ENCODE results near the gene GRN.
A peak's percentile ranks its signal among the peaks of the same experiment; 100 is the strongest.

The GRN gene

DNA sequence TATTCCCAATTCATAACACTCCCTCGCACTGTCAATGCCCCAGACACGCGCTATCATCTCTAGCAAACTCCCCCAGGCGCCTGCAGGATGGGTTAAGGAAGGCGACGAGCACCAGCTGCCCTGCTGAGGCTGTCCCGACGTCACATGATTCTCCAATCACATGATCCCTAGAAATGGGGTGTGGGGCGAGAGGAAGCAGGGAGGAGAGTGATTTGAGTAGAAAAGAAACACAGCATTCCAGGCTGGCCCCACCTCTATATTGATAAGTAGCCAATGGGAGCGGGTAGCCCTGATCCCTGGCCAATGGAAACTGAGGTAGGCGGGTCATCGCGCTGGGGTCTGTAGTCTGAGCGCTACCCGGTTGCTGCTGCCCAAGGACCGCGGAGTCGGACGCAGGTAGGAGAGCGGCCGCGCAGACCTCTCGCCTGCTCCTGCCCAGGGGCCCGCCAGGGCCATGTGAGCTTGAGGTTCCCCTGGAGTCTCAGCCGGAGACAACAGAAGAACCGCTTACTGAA lies at the start of gene GRN:
TSS of gene GRN (plus strand) at position 364 of the 515 bp plus-strand sequence. CDS start 3,863 bp downstream, outside the sequence.
- peak; percentile 99 for DNase-seq

DNA sequence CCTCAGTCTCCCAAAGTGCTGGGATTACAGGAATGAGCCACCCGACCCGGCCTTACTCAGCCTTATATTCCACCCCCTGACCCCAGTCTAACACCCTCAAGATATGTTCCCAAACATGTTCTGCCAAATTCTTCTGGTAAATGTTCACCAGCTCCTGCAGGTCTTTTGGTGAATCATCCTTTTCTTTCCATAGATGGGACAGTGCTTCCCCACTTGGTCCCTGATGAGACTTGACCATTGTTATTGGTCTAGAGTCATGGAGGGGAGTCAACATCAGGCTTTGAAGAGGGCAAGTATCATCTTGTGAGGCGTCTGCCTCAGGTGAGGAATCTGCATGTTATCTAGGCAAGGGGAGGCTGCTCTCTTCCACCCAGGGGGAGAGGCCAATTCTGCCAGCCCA lies 47.1 kb upstream of the GRN start:
- no peak for DNase-seq

DNA sequence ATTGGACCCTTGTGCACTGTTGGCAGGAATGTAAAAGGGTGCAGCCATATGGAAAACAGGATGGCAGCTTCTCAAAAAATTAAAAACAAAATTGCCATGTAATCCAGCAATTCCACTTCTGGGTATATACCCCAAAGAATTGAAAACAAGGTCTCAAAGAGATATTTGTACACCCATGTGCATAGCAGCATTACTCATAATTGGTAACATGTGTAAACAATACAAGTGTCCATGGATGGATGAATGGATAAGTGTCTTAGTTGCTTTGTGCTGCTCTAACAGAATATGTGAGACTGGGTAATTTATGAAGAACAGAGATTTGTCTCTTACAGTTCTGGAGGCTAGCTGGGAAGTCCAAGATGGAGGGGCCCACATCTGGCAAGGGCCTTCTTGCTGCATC lies 40.5 kb upstream of the GRN start:
- no peak for DNase-seq

DNA sequence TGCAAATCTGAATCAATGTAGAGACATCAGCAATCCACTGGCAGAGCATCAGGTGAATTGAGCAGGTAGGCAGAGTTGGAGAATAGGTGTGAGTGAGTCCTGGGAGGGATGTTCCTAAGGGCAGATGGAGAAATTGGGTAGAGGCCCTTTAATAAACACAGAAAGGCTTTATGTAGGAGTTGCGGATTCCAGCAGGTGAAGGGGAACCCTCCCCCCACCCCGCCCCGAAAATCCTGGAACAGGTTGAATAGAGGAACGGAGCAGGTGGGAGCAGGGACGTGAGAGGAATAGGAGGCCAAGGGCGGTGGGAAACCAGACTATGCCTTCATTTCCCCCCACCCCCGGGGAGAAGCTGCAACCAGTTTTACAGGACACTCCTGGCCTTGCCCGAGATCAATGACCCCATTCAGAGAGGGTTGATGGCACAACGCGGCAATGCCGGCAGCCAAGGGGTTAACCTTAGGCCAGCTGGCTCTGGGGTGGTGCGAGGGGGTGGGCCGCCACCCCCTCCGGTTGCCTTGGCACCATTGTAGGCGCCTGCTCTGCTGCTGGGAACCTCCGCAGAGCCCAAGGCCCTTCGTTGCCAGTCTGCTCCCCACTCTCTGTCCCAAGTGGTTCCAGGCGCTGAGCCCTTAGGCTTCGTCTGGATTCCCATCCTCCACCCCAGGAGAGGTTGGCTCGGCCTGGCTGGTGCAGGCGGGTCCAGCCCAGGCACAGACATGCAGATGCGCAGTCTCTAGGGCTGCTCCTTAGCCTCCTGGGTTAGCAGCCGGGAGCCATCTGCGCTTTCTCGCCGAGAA lies 37.5 kb upstream of the GRN start:
- peak; percentile 23 for DNase-seq

DNA sequence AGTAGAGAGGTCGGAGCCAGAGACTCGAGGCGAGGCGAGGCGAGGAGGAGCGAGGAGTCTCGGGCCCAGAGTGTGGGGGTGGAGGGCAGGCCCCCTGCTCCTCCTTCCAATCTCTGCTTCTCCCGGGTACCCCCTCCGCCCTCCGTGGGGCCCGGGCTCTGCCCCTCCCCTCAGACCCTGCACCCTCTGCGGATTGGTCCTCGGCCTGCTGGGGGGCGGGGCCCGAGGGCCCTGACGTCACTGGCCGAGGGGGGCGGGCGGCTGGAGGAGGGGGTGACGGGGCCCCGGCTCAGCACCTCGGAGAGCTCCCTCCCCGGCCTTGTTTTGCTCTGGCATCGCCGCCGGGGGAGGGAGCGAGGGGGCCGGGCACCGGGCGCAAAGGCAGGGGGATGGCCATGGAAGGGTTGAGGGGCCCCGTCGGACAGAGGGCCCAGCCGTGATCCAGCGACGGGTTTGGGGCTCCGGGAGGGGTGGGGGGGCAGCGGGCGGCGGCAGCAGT lies 36.7 kb upstream of the GRN start, which contains the start of gene RUNDC3A:
TSS of gene RUNDC3A (plus strand) at position 282 of the 499 bp plus-strand sequence. CDS start 232 bp downstream, outside the sequence.
- DNase-seq: peak; percentile 39

DNA sequence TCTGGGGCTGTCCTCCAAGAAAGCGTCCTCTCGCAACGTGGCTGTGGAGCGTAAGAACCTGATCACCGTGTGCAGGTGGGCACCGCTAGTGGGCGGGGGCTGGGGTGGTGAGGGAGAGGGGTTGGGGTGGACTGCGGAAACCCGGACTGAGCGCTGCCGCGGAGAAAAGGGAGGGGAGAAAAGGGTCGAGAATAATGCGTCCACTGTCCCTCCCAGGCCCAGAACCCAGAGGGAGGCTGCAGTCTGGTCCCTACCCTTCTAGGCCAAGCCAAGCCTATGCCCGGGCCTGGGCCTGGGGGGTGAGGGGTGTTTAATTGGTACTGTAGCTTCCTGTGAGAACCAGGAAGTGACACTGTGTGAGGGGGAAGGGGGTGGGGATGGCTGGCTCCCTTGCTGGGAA lies 36.2 kb upstream of the GRN start:
- peak; percentile 13 for DNase-seq

DNA sequence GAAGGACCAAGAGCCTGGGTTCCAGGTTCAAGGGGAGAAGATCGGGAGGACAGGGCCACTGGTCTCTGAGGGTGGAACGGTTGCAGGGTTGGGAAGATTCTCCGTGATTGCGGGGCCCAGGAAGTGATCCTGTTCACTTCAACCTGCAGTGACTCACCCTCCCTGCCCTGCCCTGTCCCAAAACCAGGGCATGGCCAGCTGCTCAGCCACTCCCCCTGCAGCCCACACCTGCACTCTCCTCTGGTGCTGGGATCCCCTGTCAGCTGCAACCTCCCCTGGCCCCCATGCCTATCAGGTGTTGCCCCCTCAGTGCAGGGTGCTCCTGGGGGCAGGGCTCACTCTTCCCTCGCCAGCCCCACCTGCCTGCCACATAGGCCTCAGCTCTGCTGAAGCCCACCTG lies 35.6 kb upstream of the GRN start:
- DNase-seq: peak; percentile 12

DNA sequence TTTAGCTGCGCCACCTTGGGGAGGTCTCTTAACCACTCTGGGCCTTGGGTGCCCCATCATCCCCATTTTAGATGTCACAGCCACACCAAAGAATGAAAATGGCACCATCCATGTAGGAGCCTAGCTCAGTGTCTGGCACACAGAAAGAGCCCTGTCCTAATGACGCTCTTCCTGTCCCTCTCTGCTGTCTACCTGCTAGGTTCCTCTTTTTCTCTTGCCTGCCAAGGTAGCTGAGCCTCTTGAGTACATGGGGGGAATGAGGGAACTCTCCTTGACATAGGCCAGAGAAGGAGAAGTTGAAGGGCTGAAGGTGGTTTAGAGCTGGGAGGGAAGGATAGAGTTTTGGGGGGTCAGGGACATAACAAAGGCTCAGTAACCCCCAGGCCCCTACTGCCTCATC lies 34.9 kb upstream of the GRN start:
- DNase-seq: no peak

DNA sequence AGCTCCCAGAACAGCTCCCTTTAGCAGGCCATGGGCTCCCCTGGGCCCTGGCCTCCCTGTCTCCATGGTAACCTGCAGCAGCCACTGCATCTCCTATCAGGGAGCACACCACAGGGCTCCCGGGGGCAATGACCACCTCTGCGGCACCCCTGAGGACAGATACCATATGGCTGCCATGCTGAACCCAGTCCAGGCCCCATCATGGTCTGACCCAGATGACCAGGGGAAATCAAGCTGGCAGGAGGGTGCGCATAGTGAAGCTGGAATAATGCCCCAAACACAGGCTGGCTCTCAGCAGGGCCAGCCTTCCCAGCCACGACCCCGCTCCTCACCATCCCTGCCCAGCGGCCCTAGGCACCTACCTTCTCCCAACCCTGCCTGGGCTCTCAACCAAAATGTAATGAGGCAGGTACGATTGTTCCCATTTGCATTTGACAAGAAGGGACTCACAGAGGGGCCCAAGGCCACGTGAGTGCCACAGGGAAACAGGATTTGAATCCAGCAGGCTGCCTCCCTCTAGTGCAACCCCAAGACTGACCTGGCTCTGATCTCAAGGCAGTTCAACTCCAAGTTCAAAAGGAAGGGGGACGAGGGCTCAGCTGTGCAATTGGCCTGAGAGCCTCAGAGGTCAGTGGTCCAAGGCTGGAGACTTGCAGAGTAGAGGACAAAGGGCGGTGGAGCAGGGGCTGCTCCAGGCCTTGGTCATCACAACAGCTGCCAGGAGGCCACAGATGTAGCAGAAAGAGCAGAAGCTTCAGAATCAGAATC lies 34.3 kb upstream of the GRN start:
- DNase-seq: no peak

DNA sequence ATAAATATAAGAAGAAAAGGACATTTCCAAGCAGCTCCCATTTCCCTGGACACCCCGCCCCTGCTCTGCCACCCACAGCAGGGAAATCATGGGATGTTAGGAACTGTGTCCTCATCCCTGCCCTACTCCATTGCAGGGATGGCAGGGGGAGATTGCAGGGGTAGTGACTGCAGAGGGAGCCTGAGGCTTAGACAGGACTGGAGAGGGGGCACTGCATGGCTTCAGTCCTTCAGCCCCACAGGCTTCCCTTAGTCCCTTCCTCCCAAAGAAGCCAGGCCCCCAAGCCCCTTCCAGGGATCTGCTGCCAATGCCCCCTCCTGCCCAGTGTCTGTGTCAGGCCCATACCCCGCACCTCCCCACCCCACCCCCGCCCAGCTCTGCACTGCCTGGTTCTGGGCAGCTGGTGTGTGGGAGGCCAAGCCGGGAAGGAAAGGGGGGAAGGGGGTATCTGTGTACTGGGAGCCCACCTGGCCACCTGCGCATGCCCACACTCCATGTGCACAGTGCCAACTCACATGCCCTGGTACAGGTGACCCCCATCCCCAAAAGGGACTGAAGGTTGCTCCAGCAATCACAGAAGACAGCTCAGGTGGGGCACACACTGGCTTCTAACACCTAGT lies 33.4 kb upstream of the GRN start:
- no peak for DNase-seq

DNA sequence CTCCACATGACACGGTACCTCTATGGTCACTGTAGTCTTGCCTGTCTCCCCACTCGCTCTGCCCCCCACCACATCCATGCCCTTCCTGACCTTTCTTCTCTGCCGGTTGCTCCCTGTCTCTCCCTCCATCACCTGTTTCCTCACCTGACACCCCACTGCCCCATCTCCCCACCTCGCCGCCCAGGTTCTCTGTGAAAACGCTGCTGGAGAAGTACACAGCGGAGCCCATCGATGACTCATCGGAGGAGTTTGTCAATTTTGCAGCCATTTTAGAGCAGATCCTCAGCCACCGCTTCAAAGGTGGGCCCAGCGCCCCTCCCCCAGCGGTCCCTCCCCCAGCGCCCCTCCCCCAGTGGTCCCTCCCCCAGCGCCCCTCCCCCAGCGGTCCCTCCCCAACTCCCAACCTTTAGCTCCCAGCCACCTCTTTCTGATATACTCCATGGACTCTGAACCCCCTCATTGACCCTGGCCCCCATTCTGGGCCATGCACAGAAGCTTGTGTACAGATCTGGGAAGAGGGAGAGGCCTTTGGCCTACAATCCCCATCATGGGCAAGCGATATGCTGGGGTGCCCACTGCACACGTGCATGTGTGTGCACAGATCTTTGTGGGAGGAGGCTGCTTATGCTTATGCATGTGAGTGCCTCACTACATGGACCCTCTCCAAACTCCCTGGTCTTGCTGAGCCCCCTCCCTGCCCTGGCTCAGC lies 32.6 kb upstream of the GRN start:
- DNase-seq: no peak

DNA sequence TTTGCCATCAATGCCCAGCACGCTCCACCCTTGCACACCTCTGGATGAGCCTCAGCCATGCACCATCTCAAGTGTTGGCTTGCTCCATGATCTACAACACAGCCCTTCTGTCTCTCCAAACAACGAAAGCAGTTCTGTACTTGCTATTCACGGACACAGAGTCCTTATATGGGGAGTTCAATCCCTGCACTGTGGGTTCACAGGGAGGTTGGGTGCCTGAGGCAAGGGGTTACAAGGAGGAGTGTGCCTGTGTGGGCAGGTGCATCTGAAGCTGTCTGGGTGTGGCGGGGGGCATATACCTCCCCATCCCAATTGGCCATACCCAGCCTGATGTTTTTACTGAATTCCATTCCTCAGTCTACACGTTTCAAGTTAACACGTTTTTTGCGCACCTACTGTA lies 31.1 kb upstream of the GRN start:
- no peak for DNase-seq

DNA sequence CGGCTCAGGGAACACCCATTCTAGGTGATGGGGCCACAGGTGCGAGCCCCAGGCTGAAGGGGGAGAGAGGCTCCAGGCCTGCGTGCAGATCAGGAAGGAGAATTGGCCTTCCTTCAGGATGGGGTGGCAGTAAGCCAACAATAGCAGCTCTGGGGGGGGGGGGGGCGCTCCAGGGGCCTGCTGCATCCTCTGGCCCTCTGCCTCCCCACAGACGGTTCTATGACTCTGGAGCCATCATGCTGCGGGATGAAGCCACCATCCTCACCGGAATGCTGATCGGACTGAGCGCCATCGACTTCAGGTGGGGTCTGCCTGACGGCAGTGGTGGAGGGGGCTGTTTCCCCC lies 30.6 kb upstream of the GRN start:
- DNase-seq: no peak

DNA sequence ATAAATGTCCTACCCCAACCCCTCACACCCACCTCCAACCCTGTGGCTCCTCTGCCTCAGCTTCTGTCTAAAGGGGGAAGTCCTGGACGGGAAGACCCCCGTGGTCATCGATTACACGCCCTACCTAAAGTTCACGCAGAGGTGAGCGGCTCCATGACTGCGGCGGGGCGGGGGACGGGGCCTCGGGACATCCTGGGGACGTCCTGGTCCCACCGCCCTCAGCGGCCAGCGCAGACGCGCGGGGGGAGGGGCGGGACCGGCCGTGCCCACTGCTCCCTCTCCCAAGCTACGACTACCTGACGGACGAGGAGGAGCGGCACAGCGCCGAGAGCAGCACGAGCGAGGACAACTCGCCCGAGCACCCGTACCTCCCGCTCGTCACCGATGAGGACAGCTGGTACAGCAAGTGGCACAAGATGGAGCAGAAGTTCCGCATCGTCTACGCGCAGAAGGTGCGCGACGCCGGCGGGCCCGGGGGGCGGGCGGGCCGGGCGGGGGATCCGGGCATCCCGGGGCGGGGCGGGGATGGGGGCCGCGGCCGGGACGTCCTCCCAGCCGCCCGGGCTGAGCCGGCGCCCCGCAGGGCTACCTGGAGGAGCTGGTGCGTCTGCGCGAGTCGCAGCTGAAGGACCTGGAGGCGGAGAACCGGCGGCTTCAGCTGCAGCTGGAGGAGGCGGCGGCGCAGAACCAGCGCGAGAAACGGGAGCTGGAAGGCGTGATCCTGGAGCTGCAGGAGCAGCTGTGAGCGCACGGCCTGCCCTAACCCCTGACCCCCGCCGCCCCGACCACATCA lies 30.0 kb upstream of the GRN start:
- no peak for DNase-seq

DNA sequence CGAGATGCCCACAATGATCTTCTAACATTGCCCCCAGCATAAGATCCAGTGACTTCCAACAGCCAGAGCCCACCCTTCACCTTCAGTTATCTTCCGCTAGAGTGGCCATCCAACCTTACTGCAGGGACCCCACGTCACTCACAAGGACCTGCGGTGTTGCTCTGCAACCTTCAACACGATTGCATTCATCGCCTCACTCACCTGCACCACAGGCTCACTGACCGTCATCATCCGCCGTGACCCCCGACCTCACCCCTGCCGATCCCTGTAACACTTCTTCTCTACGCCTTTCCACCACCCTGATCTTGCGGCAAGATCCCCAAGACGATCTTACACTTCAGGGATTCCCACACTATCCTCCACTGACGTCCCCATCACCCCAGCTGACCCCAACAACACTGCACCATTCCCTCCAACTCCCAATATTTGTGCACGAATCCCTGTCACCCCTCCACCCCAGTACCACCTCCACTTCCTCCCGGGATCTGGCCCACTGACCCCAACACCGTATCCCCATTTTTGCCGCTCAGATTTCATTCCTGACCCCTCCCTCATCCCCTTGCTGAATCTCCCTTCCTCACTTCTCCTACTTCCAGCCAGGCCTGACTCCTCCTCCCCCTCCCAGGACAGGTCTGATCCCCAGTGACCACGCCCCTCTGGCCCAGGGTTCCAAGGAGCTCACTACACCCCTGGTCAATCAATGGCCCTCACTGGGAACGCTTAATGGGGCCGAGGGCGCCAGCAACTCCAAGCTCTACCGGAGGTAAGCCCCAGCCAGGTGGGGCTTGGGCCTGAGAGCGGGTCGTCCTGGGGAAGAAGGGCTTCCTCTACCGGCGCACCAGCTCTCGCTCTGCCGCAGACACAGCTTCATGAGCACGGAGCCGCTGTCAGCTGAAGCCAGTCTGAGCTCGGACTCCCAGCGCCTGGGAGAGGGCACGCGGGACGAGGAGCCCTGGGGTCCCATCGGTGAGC lies 29.1 kb upstream of the GRN start:
- DNase-seq: no peak

DNA sequence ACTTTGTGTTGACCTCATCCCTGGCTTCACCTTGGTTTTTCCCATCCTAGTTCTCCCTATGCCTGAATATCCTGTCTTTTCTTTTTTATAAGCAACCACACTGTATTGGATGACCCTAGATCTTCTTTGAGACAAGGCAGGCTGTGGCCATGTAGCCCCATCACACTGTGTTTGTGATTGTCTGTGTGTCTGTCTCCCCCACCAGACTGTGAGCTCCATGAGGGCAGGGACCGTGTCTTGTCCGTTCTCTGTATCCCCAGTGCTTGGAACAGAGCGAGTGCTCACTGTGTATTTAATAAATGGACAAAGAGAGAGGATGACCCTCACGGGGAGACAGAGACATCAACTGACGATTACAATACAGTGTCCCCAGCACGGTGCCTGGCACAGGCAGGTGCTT lies 27.6 kb upstream of the GRN start:
- no peak for DNase-seq

DNA sequence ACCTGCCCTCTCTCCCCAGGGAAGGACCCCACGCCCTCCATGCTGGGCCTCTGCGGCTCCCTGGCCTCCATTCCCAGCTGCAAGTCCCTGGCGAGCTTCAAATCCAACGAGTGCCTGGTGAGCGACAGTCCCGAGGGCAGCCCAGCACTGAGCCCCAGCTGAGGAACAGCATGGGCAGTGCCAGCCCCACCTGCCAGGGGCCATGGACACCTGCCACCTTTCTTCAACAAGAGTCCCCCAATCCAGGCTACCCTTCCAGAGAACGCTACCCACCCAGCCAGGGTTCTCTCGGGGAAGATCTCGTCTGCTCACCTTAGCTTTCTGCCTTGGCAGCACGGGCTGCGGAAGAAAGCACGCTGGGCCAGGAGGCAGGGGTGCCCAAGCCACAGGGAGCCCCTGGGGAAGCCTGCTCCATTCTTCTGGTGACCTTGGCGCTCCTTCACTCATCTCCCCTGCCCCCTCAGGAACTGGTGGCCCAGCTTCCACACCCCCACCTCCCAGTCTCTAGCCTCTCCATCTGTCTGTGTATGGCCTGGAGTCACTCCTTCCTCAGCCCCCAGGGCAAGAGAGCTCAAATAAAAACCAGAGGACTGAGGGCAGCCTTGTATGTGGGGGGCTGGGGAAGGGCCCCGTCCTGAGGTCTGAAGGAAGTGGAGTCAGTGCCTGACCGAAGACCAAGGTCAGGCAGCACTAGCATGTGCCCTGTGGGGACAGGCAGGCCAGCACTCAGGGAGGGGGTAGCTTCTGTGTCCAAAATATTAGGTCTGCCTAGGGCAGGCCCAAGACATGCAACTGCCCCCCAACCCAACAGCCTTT lies 26.8 kb upstream of the GRN start:
- DNase-seq: no peak

DNA sequence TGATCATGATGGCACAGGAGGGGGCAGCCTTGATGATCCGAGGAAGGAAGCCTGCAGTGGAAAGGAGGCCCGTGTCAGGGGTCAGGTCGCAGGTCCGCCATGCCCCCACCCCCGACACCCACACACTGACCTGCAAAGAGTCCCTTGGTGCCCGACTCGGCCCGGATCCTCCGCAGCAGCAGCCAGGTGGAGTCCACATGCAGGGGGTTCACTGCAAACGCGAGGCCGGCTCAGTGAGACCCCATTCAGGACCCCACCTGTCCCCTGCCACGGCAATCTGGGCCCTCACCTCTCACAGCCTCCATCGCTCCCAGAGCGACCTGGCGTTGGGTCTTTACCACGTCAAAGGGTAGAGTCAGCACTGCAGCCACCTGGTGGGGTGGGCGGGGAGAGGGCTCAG lies 25.0 kb upstream of the GRN start:
- no peak for DNase-seq

DNA sequence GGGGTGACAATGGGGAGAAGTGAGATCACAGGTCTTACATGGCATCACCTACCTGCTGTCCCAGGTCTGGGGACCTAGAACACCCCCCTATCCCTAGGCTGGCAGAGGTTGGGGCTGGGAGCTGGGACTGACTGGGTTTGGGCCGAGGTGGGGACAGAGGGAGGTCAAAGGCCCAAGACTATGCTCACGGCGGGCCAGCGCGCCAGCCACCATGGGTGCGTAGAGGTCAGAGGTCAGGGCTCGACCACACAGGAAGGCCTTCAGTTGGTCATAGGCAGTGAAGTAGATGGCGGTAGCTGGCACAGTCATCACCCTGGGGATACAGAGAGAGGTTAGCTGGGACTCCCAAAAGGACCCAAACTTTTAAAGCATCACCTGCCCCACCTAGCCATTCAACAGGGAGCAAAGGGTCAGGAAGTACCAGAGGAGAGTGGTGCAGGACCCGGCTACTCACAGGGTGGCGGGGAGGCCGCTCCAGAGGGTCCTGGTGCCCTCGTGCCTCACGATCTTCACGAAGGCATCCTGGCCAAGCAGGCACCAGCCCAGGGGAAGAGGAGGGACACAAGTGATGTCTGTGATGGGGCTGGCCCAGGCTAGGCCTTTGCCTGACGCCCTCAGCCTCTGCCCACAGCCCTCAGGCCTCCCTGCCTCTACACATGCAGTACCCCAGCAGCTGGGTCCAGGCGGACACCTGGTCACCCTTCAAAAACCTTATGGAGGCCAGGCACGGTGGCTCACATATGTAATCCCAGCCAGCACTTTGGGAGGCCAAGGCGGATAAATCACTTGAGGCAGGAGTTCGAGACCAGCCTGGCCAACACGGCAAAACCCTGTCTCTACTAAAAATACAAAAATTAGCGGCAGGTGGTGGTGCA lies 23.6 kb upstream of the GRN start:
- DNase-seq: no peak

Data from SHP77 treated with DMSO at 0.1 percent for 48 hours (cell line).